NCI-H2196 treated with DMSO at 0.1 percent for 48 hours (cell line): ENCODE results near the gene PPP1R37.
"Not testable (repeated sequence)": the region's sequence is repeated elsewhere in the genome, so short reads cannot be mapped to it uniquely, and the experiment has no call there.

Source experiments
- DNase-seq: peaks from one replicate; lab custom pipeline; 2025; ENCODE audit not compliant: unreplicated experiment; lab: John Stamatoyannopoulos, UW

The PPP1R37 gene

DNA sequence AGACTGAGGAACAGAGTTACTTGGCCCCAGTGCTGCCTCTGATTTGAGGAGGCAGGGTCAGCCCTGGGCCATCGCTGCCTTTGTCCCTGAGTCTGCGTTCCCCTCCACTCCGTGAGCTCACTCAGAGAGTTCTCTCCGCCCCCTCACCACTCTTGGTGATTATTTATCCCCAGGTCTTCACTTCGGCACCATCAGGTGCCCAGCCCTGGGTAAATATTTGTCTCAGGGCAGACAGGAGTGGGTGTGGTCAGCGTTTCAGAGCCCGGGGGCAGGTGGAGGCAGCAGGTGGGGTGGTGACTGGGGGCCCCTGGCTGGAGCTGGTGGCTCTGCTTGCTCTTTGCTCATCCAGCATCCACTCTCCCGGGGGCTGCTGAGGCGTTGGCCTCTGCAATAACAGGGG is 20.6 kb downstream of the PPP1R37 start:
- DNase-seq = peak; percentile 73

DNA sequence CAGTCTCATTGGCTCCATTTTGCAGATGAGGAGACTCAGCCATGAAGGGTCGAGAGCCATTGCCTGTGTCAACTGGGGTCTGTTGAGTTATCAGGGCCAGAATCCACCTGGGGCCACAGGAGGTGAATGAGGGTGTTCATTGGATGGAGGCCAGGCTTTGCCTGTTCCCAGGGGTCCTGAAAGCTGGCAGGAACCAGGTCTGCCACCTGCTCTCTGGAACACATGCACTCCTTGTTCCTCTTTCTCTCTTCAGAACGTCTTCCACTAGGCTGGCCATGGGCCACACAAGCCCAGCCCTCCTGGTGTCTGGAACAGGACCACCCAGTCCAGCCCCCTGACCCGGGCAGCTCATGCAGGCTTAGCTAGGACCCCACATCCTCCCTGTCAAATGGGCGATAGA is 21.1 kb downstream of the PPP1R37 start:
- no peak for DNase-seq

DNA sequence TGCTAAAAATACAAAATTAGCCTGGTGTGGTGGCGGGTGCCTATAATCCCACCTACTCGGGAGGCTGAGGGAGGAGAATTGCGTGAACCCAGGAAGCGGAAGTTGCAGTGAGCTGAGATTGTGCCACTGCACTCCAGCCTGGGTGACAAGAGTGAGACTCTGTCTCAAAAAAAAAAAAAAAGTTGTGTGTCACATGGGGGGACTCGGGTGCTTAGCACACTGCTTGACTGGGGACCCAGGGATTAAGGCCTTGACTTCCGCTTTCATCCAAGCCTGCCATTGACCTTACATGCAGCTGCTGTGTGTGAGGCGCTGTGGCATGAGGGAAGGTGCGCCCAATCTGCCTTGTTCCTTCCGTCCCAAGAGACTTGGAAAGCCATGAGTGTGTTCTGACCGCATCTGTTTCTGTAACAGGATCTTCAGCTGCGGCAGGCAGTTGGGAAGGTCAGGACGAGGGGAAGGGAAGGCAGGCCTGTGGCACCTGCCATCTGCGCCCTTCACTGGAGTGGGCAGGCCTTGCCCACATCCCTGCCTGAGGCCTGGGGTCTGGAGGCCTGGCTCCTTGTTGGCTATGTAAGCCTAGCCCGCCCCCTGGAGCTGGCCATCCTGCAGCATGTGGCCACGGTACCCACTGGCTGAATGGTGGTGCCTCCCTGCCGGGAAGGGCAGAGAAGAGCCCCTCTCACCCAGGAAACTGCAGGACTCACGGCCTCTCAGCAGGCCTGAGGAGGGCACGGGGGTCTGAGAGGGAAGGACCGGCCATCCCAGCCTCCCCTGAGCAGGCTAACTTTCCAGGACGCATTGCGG is 23.0 kb downstream of the PPP1R37 start:
- DNase-seq = peak; percentile 76

DNA sequence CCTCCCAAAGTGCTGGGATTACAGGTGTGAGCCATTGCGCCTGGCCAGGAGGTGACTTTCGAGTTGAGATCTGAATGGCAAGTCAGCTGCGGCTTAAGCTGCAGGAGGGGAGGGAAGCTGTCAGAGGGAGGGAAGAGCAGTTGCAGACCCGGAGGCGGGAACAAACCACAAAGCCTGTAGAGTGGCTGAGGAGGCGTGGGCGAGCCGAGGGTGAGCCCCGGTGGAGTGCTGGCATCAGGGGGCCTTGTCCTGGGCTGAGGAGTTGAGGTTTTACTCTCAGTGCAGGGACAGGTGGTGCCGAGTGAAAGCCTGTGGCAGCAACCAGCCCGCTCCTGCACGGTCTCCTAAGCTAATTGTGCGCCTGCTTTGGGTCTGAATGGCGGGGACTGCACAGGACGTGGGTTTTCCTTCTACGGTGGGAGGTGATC is 24.2 kb downstream of the PPP1R37 start:
- peak; percentile 21 for DNase-seq

DNA sequence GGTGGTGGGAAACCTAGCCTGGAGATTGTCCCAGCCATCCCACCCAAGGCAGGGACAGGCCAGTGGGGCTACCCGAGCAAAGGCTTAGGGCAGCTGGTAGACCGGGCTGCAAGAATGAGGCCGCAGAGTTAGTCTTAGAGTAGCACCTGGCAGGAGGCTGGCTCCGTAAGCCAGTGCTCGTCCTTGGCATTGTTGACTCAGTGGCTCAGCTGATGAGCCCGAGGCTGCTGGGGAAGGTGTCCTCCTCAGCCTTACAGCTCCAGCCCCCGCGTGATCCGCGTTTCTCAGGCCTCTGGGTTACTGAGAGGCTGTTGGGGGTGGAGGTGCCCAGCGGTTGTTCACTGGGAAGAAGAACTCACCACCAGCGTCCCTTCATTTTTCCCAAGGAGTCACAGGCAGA is 24.7 kb downstream of the PPP1R37 start:
- no peak for DNase-seq

DNA sequence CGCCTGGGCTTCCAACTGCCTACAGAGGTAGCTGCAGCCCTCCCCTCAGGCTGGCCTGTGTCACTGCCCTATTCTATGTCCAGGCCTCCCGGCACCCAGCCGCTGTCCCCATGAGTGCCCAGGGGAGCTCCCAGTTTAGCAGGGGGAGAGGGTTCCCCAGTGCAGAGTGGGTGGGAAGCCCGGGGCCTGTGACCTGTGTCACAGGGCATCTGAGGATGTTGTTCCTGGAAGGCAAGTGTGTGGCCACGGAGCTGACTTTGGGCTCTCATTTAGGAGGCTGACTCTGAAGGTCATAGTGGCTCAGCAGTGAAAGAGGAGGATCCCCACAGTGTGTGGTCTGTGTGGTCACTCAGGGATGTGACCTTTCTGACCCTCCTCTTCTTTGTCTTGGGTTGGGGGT is 25.1 kb downstream of the PPP1R37 start:
- DNase-seq = no peak

DNA sequence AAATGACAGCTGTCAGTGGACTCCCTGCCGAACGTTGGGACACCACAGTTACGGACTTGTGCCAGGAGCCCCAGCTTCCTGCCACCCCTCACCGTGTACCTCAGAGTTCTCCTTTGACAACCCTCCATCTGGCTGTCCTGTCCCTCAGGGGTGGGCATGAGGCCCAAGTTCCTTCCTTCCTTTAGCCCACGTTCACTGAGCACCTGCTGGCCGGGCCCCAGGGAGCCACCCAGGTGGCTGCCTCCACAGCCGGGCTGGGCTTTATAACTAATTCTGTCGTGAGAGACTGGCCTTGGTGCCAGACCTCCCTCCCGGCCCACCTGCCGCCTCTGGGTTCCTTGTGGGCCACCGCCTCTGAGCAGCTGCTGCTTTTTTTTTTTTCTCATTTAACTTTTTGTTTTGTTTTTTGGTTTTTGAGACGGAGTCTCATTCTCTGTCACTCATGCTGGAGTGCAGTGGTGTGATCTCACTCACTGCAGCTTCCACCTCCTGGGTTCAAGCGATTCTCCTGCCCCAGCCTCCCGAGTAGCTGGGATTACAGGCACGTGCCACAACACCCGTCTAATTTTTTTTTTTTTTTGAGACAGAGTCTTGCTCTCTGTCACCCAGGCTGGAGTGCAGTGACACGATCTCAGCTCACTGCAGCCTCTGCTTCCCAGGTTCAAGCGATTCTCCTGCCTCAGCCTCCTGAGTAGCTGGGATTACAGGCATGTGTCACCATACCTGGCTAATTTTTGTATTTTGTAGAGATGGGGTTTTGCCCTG is 25.8 kb downstream of the PPP1R37 start:
- not testable (repeated sequence) for DNase-seq

DNA sequence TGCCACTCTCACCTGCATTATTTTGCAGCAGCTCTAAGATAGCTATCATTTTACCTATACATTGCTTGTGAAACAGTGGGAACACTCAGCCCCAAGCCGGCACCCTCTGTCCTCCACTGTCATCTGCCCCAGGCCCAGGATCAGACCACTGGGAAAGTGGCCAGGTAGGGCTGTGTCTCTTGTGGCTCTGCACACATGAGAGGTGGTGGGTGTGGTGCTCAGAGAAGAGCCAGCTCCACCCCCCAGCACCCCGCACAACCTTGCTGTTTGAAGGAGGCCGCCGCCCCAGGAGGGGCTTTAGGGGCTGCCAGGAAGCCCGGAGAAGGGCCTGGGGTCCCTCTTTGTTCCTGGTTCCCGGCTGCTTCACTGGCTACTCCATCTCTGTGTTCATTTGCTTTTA is 26.6 kb downstream of the PPP1R37 start:
- DNase-seq = no peak

DNA sequence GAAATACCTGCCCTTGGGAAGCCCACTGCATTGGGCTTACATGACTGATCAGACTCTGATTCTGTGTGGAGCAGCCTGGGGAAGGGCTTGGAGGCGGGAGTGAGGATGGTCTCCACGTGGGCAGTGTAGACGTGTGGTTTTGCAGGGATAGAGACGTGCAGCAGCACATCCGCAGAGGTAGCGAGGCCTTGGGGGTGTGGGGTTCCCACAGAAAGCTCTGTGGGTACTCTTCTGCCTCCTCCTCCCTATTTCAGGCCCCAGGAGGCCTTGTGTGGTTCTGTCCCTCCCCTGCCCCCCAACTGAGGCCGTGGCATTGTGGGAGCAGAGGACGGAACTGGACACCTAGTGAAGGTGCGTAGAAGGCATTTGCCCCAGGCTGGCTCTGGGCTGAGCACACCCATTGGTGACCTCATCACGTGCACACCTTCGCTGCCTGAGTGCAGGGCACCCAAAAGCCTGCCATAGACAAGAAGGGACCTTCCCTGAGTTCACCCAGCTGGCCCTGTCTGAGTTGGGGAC is 28.9 kb downstream of the PPP1R37 start:
- no peak for DNase-seq

DNA sequence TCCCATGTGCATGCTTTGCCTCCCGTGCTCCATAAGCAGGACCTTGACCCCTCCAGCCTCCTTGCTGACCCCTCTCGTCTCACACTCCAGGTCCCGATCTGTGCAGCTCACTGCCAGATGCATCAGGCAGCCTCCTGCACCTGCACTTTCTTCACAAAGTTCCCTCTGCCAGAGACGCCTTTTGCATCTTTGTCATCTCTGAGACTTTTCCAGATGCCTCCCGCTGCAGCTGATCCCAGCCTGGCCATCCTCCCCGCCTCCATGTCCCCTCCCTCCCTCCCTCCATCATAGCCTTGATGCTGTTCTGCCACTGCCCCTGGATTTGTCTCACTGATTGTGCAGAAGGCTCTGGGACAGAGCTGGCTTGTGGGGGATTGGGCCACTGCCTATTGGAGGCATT is 29.9 kb downstream of the PPP1R37 start:
- DNase-seq = no peak

DNA sequence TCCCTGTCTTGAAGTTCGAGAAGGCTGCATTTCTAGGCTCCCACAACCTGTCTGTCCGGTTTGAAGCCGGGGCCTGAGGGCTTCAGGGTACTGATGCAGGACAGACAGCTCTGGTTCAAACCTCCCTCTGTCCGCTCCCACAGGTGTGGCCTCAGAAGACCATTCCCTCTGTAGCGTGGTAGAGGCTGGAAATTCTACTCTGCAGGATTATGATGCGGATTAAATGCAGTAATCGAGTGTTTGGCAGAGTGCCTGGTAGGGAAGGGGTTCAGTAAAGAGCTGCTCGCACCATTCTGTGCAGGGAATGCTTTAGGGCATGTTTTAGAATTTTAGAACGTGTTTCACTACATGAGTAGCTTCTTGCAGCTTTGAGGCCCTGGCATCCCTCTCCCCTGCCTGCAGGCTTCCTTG is 30.5 kb downstream of the PPP1R37 start:
- DNase-seq = no peak

DNA sequence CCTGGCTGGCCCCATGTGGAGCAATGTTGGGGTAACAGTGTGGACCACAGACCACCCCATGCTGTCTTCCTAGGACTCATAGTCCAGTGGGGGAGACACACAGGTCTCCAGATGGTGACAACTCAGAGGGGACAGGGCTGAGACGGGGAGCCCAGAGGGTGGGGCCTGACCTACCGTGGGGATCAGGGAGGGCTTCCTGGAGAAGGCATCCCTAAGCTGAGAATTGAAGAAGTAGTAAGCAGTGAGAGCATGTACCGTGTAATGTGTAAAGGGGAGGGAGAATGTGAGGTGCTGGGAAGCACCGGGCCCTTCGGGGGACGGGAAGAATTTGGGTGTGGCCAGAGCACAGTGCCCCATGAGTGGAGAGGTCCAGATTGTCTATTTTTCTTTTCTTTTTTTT is 31.0 kb downstream of the PPP1R37 start:
- no peak for DNase-seq

DNA sequence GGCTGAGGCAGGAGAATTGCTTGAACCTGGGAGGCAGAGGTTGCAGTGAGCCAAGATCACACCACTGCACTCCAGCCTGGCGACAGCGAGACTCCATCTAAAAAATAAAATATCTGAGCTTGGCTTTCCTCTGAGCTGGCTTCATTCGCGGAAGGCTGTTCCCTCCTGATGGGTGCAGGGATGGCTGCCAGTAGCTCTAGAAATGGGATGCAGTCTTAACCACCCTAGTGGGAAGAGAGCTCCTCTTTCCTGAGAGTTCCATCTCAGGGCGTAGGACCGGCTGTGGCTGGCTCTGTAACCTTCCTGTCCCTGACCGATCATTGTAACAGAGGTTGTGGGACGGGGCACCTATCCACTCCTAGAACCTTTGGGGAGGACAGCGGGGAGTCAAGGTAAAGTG is 32.4 kb downstream of the PPP1R37 start:
- no peak for DNase-seq

DNA sequence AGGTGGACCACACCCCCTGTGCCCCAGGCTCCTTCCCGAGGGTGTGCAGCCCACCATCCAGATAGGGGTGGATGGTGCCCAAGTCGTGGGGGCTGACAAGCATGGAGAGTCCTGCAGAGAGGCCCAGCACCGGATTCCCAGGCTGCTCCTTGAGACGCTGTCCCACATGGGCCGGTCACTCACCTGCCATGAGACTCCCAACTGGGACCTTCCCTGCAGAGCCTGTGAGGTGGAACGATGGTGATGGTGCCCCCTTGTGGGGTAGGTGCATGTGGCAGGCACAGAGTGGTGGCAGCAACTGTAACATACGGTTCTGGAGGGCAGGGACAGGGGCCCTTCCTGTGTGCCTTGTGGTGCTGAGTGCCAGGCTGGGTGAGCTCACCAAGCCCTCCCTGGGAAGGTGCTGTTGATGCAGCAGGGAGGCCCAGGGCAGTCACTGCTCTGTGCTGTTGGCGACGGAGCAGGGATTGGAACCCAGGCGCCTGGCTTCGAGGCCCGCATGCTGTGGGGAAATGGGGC is 33.1 kb downstream of the PPP1R37 start:
- DNase-seq = peak; percentile 46

DNA sequence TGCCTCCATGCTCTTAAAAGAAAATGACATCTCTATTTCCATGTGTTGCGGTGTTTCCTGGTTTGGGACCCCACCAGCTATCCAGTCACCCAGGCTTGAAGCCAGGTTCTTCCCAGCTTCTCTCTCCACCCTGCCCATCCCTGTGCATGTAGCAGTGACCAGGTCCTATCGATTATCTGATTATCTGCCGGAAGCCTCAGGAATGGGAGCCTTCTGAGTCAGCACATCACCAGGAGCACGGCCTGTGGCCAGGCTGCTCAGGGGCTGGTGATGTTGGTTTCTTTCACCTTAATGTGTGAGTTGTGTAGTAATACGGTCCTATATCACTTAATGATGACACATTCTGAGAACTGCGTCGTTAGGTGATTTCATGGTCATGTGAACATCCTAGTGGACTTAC is 33.7 kb downstream of the PPP1R37 start:
- DNase-seq = no peak

DNA sequence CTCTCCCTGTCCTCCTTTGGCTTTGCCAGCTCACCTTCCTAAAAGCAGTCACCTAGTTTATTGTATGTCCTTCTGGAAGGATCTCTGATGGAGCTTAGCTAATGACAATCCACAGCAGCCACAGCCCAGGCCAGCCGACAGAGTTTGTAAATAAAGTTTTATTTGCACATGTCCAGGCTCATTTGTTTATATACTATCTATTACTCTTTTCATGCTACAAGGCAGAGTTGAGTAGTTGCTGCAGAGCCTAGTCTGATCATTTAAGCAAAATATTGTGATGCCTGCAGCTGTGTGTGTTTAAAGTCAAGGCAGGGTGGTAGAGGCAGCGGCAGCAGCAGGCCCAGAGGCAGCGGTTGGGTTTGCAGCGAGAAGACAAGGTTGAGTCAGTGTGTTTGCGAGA is 35.2 kb downstream of the PPP1R37 start:
- no peak for DNase-seq

DNA sequence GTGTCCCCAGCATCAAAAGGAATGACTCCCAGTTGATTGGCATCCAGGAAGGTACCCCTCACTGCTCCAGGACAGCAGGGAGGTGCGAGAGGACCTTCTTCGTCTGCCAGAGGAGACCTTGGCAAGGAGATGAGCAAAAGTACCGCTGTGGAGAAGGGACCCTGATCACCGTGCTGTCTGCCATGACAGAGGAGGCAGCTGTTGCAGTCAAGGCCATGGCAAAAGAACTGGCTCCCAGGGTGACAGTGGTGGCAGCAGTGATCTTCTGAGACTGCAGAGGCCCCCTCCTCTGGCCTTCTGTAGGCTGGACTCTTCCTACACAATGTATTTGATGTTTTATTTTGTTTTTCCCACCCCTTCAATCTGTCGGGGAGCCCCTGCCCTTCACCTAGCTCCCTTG is 35.8 kb downstream of the PPP1R37 start:
- no peak for DNase-seq

DNA sequence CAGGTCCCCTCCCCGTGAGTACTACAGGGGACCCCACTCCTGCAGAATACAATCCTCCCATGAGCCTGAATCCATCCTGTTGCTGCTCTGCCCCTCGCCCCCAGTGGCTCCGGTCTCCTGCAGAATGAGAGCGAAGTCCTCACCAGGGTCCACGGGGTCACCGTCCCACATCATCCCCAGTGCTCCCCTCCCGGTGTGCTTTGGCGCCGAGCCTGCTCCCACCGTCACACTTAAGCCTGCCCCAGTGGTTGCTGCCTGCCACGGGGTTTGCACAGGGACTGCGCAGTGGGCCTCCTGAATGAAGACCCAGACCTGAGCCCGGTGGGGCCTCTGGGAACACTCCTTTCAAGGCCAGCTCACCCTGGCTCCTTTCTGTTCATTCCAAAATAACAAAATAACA is 37.3 kb downstream of the PPP1R37 start:
- DNase-seq = no peak

DNA sequence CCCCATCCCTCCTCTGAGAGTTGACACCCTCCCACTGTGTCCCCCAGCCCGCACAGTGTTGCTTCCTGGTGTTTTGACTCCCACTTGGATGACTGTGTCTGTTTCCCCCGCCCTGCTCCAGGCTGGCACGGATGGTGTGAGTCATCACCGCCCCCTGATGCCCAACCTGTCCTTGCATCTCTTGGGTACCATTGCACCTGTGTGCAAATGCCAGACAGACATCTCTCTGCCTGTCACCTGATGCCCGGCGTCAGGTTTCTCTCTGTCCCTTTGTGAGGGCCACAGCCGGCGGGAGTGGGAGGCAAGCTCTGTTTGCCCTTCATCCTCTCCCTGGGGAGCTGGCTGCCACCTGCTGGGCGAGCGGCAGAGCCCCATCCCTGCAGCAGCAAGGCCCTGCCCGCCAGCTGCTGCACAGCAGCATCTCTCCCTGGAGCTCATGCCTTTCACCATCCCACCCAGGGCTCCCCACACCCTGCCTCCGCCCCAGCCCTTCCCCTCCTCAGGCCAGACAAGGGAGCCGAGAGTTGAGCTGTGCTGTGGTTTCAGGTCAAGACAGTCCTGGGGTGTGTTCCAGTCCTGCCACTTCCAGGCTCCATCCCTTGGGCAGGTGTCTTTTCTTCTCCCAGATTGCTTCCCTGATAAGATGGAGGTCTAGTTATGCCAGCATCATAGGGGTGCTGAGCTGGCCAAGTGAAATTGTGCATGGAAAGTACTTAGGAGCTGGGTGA is 38.1 kb downstream of the PPP1R37 start:
- peak; percentile 93 for DNase-seq

DNA sequence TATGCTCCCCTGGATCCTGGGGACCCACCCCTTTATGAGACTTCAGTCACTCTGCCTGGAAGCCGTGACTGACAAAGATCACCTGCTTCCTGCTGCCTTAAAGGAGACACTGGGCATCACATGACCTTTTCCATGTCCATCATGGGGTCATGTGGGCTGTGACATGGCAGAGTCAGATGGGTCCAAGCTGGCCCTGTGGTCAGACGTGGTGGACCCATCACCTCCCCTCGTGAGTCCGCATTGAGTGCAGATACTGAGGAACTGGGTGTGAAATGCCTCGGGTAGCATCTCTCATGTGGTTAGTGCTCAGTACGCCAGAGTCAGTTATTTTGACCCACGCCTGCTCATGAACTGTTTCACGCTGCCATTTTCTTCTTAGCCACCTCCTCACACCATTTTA is 40.7 kb downstream of the PPP1R37 start:
- no peak for DNase-seq

DNA sequence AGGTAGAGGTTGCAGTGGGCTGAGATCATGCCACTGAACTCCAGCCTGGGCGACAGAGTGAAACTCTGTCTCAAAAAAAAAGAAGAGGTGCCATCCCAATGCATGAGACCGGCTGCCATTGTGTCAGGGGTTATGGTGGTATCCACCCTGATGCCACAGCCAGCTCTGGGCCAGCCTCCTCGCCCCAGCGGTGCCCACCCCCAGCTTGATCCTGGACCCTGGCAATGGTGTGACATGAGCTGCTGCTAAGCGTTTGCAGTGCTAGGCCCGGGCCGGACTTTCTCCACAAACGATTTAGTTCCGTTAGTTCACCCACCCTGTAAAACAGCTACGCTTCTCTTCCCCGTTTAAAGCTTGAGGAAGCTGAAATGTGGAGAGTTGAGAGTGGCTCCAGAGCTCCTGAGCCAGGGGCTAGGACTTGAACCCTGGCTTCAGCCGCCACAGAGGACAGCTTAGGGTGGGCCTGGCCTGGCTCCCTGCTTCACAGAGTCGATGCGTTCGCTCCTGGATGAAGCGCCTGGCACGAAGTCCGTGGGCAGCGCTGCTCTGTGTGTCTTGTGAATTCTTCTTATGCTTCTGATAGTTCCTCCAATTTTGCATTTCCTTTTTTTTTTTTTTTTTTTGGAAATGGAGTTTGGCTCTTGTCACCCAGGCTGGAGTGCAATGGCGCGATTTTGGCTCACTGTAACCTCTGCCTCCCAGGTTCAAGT is 42.4 kb downstream of the PPP1R37 start:
- DNase-seq = no peak
